ENCODE measurements around the gene RAB6A. TPM values are rescaled to one million over a fixed set of nuclear protein-coding genes. Genes with fewer than 3 reads are reported as not detected.

Gene RAB6A
- polyA plus RNA-seq, 1 experiment = 153 TPM

DNA sequence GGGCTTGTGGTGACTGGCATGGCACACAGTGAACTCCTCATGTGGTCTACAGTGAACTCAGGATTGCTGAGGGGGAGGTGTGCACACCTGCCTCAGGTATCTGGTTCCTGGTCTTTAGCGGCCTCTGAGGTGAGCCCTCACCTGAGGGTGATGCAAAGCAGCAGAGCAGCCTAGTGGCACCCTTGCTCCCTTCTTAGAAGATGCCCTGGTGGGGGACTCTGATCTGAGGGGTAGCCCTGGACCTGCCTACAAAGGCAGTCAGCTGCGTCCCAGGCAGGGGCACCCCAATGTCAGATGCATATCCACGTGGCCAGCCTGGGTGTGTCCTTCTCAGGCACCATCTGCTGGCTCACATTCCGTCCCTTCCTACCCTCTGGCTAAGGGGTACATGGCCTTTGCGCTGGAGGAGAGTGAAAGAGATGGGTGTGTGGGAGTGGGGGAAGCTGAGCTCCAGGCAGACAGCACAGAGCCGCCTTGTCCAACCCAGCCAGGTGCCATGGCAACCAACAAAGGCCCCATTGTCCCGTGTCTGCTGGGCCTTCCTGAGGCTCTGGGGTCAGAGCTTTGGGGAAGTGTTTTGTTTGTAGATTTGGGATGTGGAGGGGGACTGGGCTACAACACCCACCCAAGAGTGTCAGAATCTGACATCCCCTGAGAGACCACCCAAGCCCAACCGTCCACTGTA is 108.7 kb downstream of the RAB6A start:
- ChIA-PET CTCF (no interaction called here), POLR2A (no interaction called here)
- H3K27me3 ChIP-seq (ENCODE audit: control insufficient read depth, insufficient read depth, low read length) = peaks cover 11% of the 10 kb centered on the region
- no peaks in the 10 kb centered on the region for H3K9me3 ChIP-seq (ENCODE audit: control insufficient read depth, insufficient read depth, low read length)
- DNase-seq (ENCODE audit: low read depth, low spot score) = no peak
- H3K27ac ChIP-seq (ENCODE audit: low read depth, low read length) = no peak overlapping the region
- TF ChIP-seq, protein P1, sequence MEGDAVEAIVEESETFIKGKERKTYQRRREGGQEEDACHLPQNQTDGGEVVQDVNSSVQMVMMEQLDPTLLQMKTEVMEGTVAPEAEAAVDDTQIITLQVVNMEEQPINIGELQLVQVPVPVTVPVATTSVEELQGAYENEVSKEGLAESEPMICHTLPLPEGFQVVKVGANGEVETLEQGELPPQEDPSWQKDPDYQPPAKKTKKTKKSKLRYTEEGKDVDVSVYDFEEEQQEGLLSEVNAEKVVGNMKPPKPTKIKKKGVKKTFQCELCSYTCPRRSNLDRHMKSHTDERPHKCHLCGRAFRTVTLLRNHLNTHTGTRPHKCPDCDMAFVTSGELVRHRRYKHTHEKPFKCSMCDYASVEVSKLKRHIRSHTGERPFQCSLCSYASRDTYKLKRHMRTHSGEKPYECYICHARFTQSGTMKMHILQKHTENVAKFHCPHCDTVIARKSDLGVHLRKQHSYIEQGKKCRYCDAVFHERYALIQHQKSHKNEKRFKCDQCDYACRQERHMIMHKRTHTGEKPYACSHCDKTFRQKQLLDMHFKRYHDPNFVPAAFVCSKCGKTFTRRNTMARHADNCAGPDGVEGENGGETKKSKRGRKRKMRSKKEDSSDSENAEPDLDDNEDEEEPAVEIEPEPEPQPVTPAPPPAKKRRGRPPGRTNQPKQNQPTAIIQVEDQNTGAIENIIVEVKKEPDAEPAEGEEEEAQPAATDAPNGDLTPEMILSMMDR (IDR thresholded peaks at IDR 0.05; ENCODE audit: low read depth, low read length) = no peak
- no peak overlapping the region for H3K4me3 ChIP-seq (ENCODE audit: low read depth, low read length)

DNA sequence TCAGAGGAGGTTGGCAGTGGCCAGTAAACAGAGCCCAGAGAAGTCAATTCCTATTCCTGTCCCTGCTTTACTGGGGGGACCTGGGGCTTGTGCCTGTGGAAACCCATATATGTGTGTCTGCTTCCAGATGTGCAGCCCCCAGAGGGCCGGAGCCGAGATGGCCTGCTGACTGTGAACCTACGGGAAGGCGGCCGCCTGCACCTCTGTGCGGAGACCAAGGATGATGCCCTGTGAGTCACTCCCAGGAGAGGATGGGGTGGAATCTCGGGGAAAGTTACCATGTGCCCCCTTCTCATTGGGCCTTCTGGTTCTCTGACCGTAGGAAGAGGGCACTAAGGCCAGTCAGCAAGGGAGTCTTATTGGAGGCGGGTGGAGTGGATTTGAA is 109.2 kb downstream of the RAB6A start:
- DNase-seq (ENCODE audit: low read depth, low spot score) = no peak
- no peak overlapping the region for H3K27ac ChIP-seq (ENCODE audit: low read depth, low read length)
- no peak overlapping the region for H3K4me3 ChIP-seq (ENCODE audit: low read depth, low read length)
- H3K9me3 ChIP-seq (ENCODE audit: control insufficient read depth, insufficient read depth, low read length) = no peaks in the 10 kb centered on the region
- peaks cover 11% of the 10 kb centered on the region for H3K27me3 ChIP-seq (ENCODE audit: control insufficient read depth, insufficient read depth, low read length)
- ChIA-PET POLR2A (no interaction called here), CTCF (interaction anchor here (0.9 to 1.9 kb wide), 2 partner anchors 26 to 301 kb away, joined by 4 to 9 read pairs; no protein-coding TSS in a partner anchor)
- TF ChIP-seq, protein P1 (IDR thresholded peaks at IDR 0.05; ENCODE audit: low read depth, low read length) = no peak

DNA sequence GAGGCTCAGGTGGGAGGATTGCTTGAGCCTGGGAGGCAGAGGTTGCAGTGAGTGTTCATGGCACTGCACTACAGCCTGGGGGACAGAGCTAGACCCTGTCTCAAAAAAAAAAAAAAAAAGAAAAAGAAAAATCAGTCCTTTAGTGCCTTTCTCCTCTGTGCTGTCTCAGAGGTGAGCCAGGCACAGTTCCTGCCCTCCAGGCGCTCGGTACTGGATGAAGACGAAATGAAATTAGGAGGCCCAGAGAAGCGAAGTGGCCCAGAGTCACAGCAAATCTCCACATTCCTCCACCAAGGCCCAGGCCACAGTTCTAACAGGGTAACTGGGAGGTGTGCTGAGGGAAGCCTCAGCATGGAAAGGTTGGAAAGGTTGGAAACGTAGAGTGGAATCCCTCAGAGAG is 109.6 kb downstream of the RAB6A start:
- H3K27ac ChIP-seq (ENCODE audit: low read depth, low read length) = no peak overlapping the region
- DNase-seq (ENCODE audit: low read depth, low spot score) = no peak
- H3K9me3 ChIP-seq (ENCODE audit: control insufficient read depth, insufficient read depth, low read length) = no peaks in the 10 kb centered on the region
- TF ChIP-seq, protein P1 (IDR thresholded peaks at IDR 0.05; ENCODE audit: low read depth, low read length) = no peak
- H3K27me3 ChIP-seq (ENCODE audit: control insufficient read depth, insufficient read depth, low read length) = peaks cover 11% of the 10 kb centered on the region
- POLR2A ChIA-PET = no interaction called here
- CTCF ChIA-PET = interaction anchor here (0.9 to 1.9 kb wide), 2 partner anchors 25 to 300 kb away, joined by 4 to 9 read pairs; no protein-coding TSS in a partner anchor
- H3K4me3 ChIP-seq (ENCODE audit: low read depth, low read length) = no peak overlapping the region

DNA sequence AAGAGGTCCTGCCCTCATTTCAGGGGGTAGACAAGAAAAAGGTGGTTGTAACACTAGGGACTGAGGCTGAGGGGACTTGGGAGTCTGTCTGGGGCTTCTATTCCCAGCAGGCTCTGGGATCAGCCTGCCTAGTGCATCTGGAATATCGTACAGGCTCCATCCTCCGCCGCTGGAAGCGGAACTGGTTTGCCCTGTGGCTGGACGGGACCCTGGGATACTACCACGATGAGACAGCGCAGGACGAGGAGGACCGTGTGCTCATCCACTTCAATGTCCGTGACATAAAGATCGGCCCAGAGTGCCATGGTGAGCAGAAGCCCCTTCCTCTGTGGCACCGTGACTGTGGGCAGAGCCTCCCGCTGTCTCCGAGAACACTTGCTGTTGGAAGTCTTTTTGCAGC is 110.5 kb downstream of the RAB6A start:
- ChIA-PET CTCF (interaction anchor here (1.9 kb wide), 1 partner anchor 24 kb away, joined by 9 read pairs; no protein-coding TSS in a partner anchor), POLR2A (no interaction called here)
- no peak for DNase-seq (ENCODE audit: low read depth, low spot score)
- no peak overlapping the region for H3K4me3 ChIP-seq (ENCODE audit: low read depth, low read length)
- TF ChIP-seq, protein P1 (IDR thresholded peaks at IDR 0.05; ENCODE audit: low read depth, low read length) = no peak
- peaks cover 16% of the 10 kb centered on the region for H3K27me3 ChIP-seq (ENCODE audit: control insufficient read depth, insufficient read depth, low read length)
- H3K9me3 ChIP-seq (ENCODE audit: control insufficient read depth, insufficient read depth, low read length) = no peaks in the 10 kb centered on the region
- H3K27ac ChIP-seq (ENCODE audit: low read depth, low read length) = no peak overlapping the region

DNA sequence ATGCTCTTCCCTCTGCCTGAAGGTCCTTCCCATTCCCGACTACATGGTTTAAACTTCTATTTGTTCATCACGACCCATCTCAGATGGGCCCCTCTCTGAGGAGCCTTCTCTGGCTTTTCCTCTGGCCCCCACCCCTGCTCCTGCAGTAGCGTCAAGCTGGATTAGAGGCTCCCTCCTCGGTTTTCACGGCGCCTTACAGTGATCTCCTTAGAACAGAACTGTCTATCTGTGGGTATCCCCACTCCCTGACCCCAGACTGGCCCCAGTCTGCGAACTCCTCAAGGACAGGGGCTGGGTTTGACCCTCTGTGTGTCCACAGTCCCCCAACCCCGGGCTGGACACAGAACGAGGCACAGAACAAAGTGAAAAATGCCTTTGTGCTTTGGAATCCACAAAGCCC is 111.7 kb downstream of the RAB6A start:
- H3K27me3 ChIP-seq (ENCODE audit: control insufficient read depth, insufficient read depth, low read length) = peaks cover 14% of the 10 kb centered on the region
- POLR2A ChIA-PET = no interaction called here
- DNase-seq (ENCODE audit: low read depth, low spot score) = no peak
- H3K27ac ChIP-seq (ENCODE audit: low read depth, low read length) = no peak overlapping the region
- TF ChIP-seq, protein P1 (IDR thresholded peaks at IDR 0.05; ENCODE audit: low read depth, low read length) = no peak
- CTCF ChIA-PET = interaction anchor here (0.7 to 2.6 kb wide), 3 partner anchors 12 to 23 kb away, joined by 3 to 18 read pairs (median 5); no protein-coding TSS in a partner anchor
- no peaks in the 10 kb centered on the region for H3K9me3 ChIP-seq (ENCODE audit: control insufficient read depth, insufficient read depth, low read length)
- no peak overlapping the region for H3K4me3 ChIP-seq (ENCODE audit: low read depth, low read length)

Data from AG04450 (cell line).